Ovary (tissue), 9 donors: ENCODE data around the gene FIGNL2. TPM values are rescaled to one million over a fixed set of nuclear protein-coding genes. Genes with fewer than 3 reads are reported as not detected.
"Not testable (repeated sequence)": the region's sequence is repeated elsewhere in the genome, so short reads cannot be mapped to it uniquely, and the experiment has no call there.

Experiments used
- DNase-seq, 5 donors: peaks; one replicate each; pipeline ENCODE4 v3.0.0-alpha.2; 2019 to 2020
- H3K27ac ChIP-seq, 2 donors: fragments of 200-600 bp; one replicate each; pipeline versions ENCODE4 v1.5.1 to v1.8.0; 2019 to 2022
- H3K27me3 ChIP-seq: fragments of 200-600 bp; one replicate; pipeline ENCODE4 v1.8.0; 2022
- H3K36me3 ChIP-seq: fragments of 200-600 bp; sonication (generic); one replicate; pipeline ENCODE4 v1.5.1; 2019
- H3K4me1 ChIP-seq: one replicate; pipeline ENCODE4 v1.8.1; 2013; ENCODE audit warnings: mild to moderate bottlenecking, moderate library complexity; ENCODE audit not compliant: insufficient read depth
- H3K4me3 ChIP-seq: fragments of 200-600 bp; sonication (generic); one replicate; pipeline ENCODE4 v1.5.1; 2017
- H3K9me3 ChIP-seq, 2 donors: fragments of 200-600 bp in 1 of 2; sonication (generic) in 1 of 2; one replicate each; pipeline versions ENCODE4 v1.5.1 to v1.8.1; 2013 to 2019; ENCODE audit warnings: mild to moderate bottlenecking in 1 of 2, moderate library complexity in 1 of 2
- CTCF ChIP-seq, 3 donors: fragments of 450-650 bp in 2 of 3; fragments of 200-600 bp in 1 of 3; IDR thresholded peaks; one replicate each; pipeline versions ENCODE4 v1.5.1 to v1.8.0; 2016 to 2022; ENCODE audit warnings: antibody characterized with exemption in 3 of 3, mild to moderate bottlenecking in 1 of 3
- EP300 ChIP-seq: sonication (generic); formaldehyde crosslinking; IDR thresholded peaks from one replicate; pipeline ENCODE4 v1.6.1; 2017; ENCODE audit warnings: antibody characterized with exemption
- POLR2A ChIP-seq: fragments of 450-650 bp; IDR thresholded peaks from one replicate; pipeline ENCODE4 v1.6.1; 2017; ENCODE audit warnings: antibody characterized with exemption, mild to moderate bottlenecking, moderate library complexity
- WGBS, 3 donors: extraction: QIAGEN DNeasy Blood & Tissue Kit in 1 of 3; methylation state at CpG; one replicate each; pipeline versions ENCODE4 v1.1.5 to v1.1.7; 2013 to 2017; 5-methylcytosine and 5-hydroxymethylcytosine counted together
- intact Hi-C, 4 donors: fragments of 100-400 bp; cut with DNase I; formaldehyde crosslinking; loops; one replicate each; pipeline versions ENCODE4 v1.11.0 to v1.15.1; 2022 to 2023
- polyA plus RNA-seq, 2 donors: library from polyadenylated mRNA; stranded (reverse); fragments of 200-250 nt in 1 of 2; fragments of 350-450 nt in 1 of 2; fragmentation: Illumina TruSeq in 1 of 2; extraction: RNeasy Lipid Tissue Mini Kit (QIAGEN cat#74804) in 1 of 2; gene quantifications; one replicate each; pipeline ENCODE4 v1.2.3, GENCODE V29; 2013 to 2014
- total RNA-seq, 7 donors: library from RNA; depleted of rRNA in 2 of 7; stranded (reverse); fragments of >200 nt in 2 of 7; fragmentation: NEBNext Ultra II Directional in 3 of 7; extraction: Animal tissue kit (Norgen Biotek cat#: 25700) in 3 of 7; gene quantifications; one replicate each; pipeline versions ENCODE4 v1.1.0 to v1.2.4, GENCODE V29; 2016 to 2023
- donor health status: DM: no; HTN: no; CAD: no; lungs with moderate emphysema.
- donor health status: DM: no; HTN: no; CAD: no.
- donor health status: Bipolar disorder and iron deficiency.
- donor health status: DM: yes; HTN: yes; CAD: no.
- donor health status: DM: no; HTN: no; CAD: no.
- donor health status: DM: yes; HTN: yes; CAD: no.

The FIGNL2 gene
- total and polyA plus RNA-seq, 9 donors, result 0.11 to 0.50 (median 0.22) TPM

- Histone ChIP-seq H3K36me3 (no peaks in the 10 kb centered on the region), H3K27ac (no peak overlapping the region), H3K9me3 (no peaks in the 10 kb centered on the region), H3K27me3 (no peaks in the 10 kb centered on the region), H3K4me3 (no peak overlapping the region), H3K4me1 (no peaks in the 10 kb centered on the region)
- intact Hi-C loops, result no loop called here
- TF ChIP-seq POLR2A, result no peak
- TF ChIP-seq EP300, result peak; percentile 86
- WGBS, 3 donors, result 52 to 59% (median 54%) methylated on average over 10 of the region's 10 CpGs
- peak in 1 of 5 donors; percentile 58 for DNase-seq
These were observed 37.6 kb upstream of the FIGNL2 start for GRCh38 chr12:51886021-51886710.

GRCh38 chr12:51885294-51886020 lies 36.9 kb upstream of the FIGNL2 start:
- WGBS, 3 donors, result 85 to 89% (median 89%) methylated on average over 10 of the region's 10 CpGs
- H3K4me3 ChIP-seq, DNase-seq, intact Hi-C loops, H3K27me3 ChIP-seq, H3K36me3 ChIP-seq, H3K4me1 ChIP-seq, H3K27ac ChIP-seq, H3K9me3 ChIP-seq: not testable (repeated sequence)

- H3K36me3 ChIP-seq, result no peaks in the 10 kb centered on the region
- H3K4me1 ChIP-seq, result no peaks in the 10 kb centered on the region
- no peak overlapping the region for H3K27ac ChIP-seq
- 80 to 88% (median 84%) methylated on average over 11 of the region's 11 CpGs for WGBS, 3 donors
- no peaks in the 10 kb centered on the region for H3K27me3 ChIP-seq
- no peak for DNase-seq
- TF ChIP-seq CTCF (IDR thresholded peaks at IDR 0.05) (no peak), EP300 (no peak)
- intact Hi-C loops, result no loop called here
- H3K4me3 ChIP-seq, result no peak overlapping the region
- H3K9me3 ChIP-seq, result no peaks in the 10 kb centered on the region
These were observed 36.2 kb upstream of the FIGNL2 start for GRCh38 chr12:51884676-51885229.

- 84 to 87% (median 85%) methylated on average over 4 of the region's 4 CpGs for WGBS, 3 donors
- DNase-seq, result no peak
- Histone ChIP-seq H3K27me3 (no peaks in the 10 kb centered on the region), H3K4me1 (no peaks in the 10 kb centered on the region), H3K36me3 (no peaks in the 10 kb centered on the region), H3K9me3 (no peaks in the 10 kb centered on the region), H3K27ac (no peak overlapping the region), H3K4me3 (no peak overlapping the region)
- TF ChIP-seq EP300, result no peak
- intact Hi-C loops, result no loop called here
These were observed 35.6 kb upstream of the FIGNL2 start for GRCh38 chr12:51883998-51884675.

GRCh38 chr12:51883295-51883694 lies 34.8 kb upstream of the FIGNL2 start:
- Histone ChIP-seq H3K4me1 (no peaks in the 10 kb centered on the region), H3K4me3 (no peak overlapping the region), H3K36me3 (no peaks in the 10 kb centered on the region), H3K27me3 (no peaks in the 10 kb centered on the region), H3K9me3 (no peaks in the 10 kb centered on the region), H3K27ac (no peak overlapping the region)
- WGBS, 3 donors, result 53 to 76% (median 68%) methylated on average over 1 of the region's 1 CpG
- intact Hi-C loops, result no loop called here
- TF ChIP-seq CTCF (IDR thresholded peaks at IDR 0.05) (no peak), EP300 (no peak), POLR2A (no peak)
- no peak for DNase-seq
